B cell (primary cell): Measurements from ENCODE around the gene GGTA1. TPM values are rescaled to one million over a fixed set of nuclear protein-coding genes. Genes with fewer than 3 reads are reported as not detected.

Source experiments
- ATAC-seq: fragments of 200-7000 bp; cut with Tn5 transposase; one replicate; pipeline ENCODE4 v1.10.0; 2021; ENCODE audit warnings: low read depth, mild to moderate bottlenecking, moderate number of reproducible peaks, moderate library complexity
- CTCF ChIA-PET: fragments of 350-600 bp; sonication (Branson Sonifier 250); formaldehyde crosslinking; loops from one replicate; lab custom pipeline; 2021; ENCODE audit warnings: antibody characterized with exemption, inconsistent platforms; lab: Charles Lee
- POLR2A ChIA-PET: fragments of 350-600 bp; sonication (Branson Sonifier 250); formaldehyde crosslinking; loops from one replicate; lab custom pipeline; 2021; ENCODE audit warnings: antibody characterized with exemption; lab: Charles Lee
- DNase-seq: peaks from one replicate; pipeline ENCODE4 v3.0.0; 2013
- H2AFZ ChIP-seq: 2 replicates; pipeline ENCODE4 v1.6.1; 2012; ENCODE audit warnings: mild to moderate bottlenecking, low read depth, low read length; ENCODE audit not compliant: insufficient read depth, poor library complexity, severe bottlenecking
- H3K27ac ChIP-seq, 2 donors: 1 replicate in 1 of 2; 2 replicates in 1 of 2; pipeline ENCODE4 v1.5.1; 2012 to 2013; ENCODE audit warnings: low read length in 2 of 2, mild to moderate bottlenecking in 2 of 2, moderate library complexity in 1 of 2
- H3K27me3 ChIP-seq, 4 experiments: fragments of 200-600 bp in 1 of 4; sonication (generic) in 1 of 4; replicated peaks in 1 of 4; 1 replicate in 2 of 4; 2 replicates in 2 of 4; pipeline versions ENCODE4 v1.6.1 to v1.7.0; 2013 to 2016; ENCODE audit warnings: low read length in 3 of 4, mild to moderate bottlenecking in 2 of 4, mixed read lengths in 1 of 4, moderate library complexity in 1 of 4; ENCODE audit not compliant: insufficient read depth in 4 of 4, control insufficient read depth in 3 of 4; ENCODE audit errors: control extremely low read depth in 1 of 4
- H3K36me3 ChIP-seq, 2 experiments: replicated peaks in 1 of 2; 1 replicate in 1 of 2; 2 replicates in 1 of 2; pipeline versions ENCODE4 v1.6.1 to v1.7.1; 2013; ENCODE audit warnings: low read length in 1 of 2; ENCODE audit not compliant: insufficient read depth in 2 of 2, control insufficient read depth in 1 of 2; ENCODE audit errors: control extremely low read depth in 1 of 2, extremely low read depth in 1 of 2
- H3K4me1 ChIP-seq, 2 donors: fragments of 200-600 bp in 1 of 2; sonication (generic) in 1 of 2; 1 replicate in 1 of 2; 2 replicates in 1 of 2; pipeline versions ENCODE4 v1.5.1 to v1.6.1; 2013 to 2017; ENCODE audit warnings: low read length in 2 of 2; ENCODE audit not compliant: control insufficient read depth in 2 of 2, insufficient read depth in 2 of 2
- H3K4me2 ChIP-seq: replicated peaks from 2 replicates; pipeline ENCODE3; 2012; ENCODE audit warnings: mild to moderate bottlenecking, low read depth, low read length; ENCODE audit not compliant: poor library complexity, severe bottlenecking
- H3K4me3 ChIP-seq, 5 experiments: fragments of 200-600 bp in 1 of 5; sonication (generic) in 1 of 5; 1 replicate in 3 of 5; 2 replicates in 2 of 5; pipeline versions ENCODE4 v1.5.1 to v1.7.0; 2011 to 2016; ENCODE audit warnings: low read length in 4 of 5, mild to moderate bottlenecking in 4 of 5, low read depth in 2 of 5, control low read depth in 1 of 5, moderate library complexity in 1 of 5; ENCODE audit not compliant: insufficient read depth in 1 of 5; ENCODE audit errors: control extremely low read depth in 1 of 5, extremely low read depth in 1 of 5
- H3K79me2 ChIP-seq: fragments of 200-600 bp; sonication (generic); one replicate; pipeline ENCODE4 v1.6.0; 2016; ENCODE audit warnings: low read length; ENCODE audit not compliant: control insufficient read depth, insufficient read depth
- H3K9ac ChIP-seq: fragments of 200-600 bp; sonication (generic); 2 replicates; pipeline ENCODE4 v1.6.1; 2017; ENCODE audit warnings: mild to moderate bottlenecking, low read length, moderate library complexity
- H3K9me3 ChIP-seq, 3 donors: one replicate each; pipeline versions ENCODE4 v1.6.1 to v1.7.1; 2013; ENCODE audit warnings: low read length in 2 of 3; ENCODE audit not compliant: control insufficient read depth in 2 of 3, insufficient read depth in 1 of 3; ENCODE audit errors: control extremely low read depth in 1 of 3
- H4K20me1 ChIP-seq: 2 replicates; pipeline ENCODE4 v1.6.0; 2012; ENCODE audit warnings: mild to moderate bottlenecking, low read length; ENCODE audit not compliant: insufficient read depth, control insufficient read depth, poor library complexity, severe bottlenecking
- H3K27ac Mint-ChIP-seq: one replicate; pipeline ENCODE4 v1.8.0; 2021; ENCODE audit warnings: mixed read lengths
- H3K27me3 Mint-ChIP-seq: one replicate; pipeline ENCODE4 v1.8.0; 2021; ENCODE audit warnings: mixed read lengths
- H3K4me1 Mint-ChIP-seq: one replicate; pipeline ENCODE4 v1.8.0; 2021; ENCODE audit warnings: mixed read lengths
- H3K4me3 Mint-ChIP-seq: one replicate; pipeline ENCODE4 v1.8.0; 2021; ENCODE audit warnings: mixed read lengths
- H3K9me3 Mint-ChIP-seq: one replicate; pipeline ENCODE4 v1.8.0; 2022; ENCODE audit warnings: mixed read lengths; ENCODE audit not compliant: insufficient read depth
- EZH2 ChIP-seq: IDR thresholded peaks from 2 replicates; pipeline ENCODE4 v1.6.1; 2012; ENCODE audit warnings: borderline replicate concordance, low read depth, mild to moderate bottlenecking, moderate library complexity, low read length; ENCODE audit not compliant: insufficient read depth, poor library complexity, severe bottlenecking
- WGBS: methylation state at CpG from one replicate; pipeline ENCODE4 v1.1.5; 2013; ENCODE audit warnings: missing lambda C conversion rate; ENCODE audit not compliant: insufficient coverage; 5-methylcytosine and 5-hydroxymethylcytosine counted together
- intact Hi-C: fragments of 100-400 bp; cut with micrococcal nuclease; formaldehyde crosslinking; loops from one replicate; pipeline ENCODE4 v1.10.0; 2022
- polyA plus RNA-seq: library from polyadenylated mRNA; depleted of rRNA; stranded (reverse); fragments of >200 nt; gene quantifications from 2 replicates; pipeline ENCODE4 v1.2.3, GENCODE V29; 2012
- total RNA-seq, 2 donors: library from RNA; stranded (reverse); fragments of 120-200 nt in 1 of 2; gene quantifications; 1 replicate in 1 of 2; 2 replicates in 1 of 2; pipeline versions ENCODE4 v1.2.3 to v1.2.4, GENCODE V29; 2013 to 2022
- TF ChIP-seq, protein P1 (sequence below): fragments of 200-600 bp; IDR thresholded peaks from one replicate; pipeline ENCODE4 v1.8.0; 2022; ENCODE audit warnings: antibody characterized with exemption, mild to moderate bottlenecking

Gene GGTA1
- total and polyA plus RNA-seq, 2 donors (not counting 1 experiment from before 2014, with no cell fraction given) = not detected

DNA sequence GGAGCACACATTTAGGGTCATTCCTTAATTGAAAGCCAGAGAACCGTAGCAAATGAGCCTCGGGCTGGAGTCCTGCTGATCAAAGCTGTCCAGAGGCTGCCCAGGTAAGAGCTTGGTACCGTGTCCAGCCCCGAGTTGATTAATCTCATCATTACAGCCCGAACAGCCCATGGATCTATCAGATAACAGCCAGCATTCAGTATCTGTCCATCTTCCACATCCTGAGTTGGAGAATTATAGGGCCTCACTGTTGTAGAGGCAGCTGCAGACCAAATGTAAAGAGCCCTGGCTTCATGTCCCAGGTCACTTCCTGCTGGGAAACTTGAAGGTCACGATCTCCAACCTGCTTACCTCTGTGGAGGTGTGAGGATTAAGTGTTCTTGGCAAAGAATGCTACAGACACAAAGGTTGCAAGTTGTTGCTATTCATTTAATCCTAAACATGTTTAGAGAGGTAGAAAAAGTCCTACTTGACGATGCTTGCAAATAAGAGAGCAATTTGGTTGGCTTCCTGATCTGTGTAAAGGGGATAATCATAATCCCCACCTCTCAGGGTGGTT lies 16.1 kb downstream of the GGTA1 start:
- TF ChIP-seq, protein P1, sequence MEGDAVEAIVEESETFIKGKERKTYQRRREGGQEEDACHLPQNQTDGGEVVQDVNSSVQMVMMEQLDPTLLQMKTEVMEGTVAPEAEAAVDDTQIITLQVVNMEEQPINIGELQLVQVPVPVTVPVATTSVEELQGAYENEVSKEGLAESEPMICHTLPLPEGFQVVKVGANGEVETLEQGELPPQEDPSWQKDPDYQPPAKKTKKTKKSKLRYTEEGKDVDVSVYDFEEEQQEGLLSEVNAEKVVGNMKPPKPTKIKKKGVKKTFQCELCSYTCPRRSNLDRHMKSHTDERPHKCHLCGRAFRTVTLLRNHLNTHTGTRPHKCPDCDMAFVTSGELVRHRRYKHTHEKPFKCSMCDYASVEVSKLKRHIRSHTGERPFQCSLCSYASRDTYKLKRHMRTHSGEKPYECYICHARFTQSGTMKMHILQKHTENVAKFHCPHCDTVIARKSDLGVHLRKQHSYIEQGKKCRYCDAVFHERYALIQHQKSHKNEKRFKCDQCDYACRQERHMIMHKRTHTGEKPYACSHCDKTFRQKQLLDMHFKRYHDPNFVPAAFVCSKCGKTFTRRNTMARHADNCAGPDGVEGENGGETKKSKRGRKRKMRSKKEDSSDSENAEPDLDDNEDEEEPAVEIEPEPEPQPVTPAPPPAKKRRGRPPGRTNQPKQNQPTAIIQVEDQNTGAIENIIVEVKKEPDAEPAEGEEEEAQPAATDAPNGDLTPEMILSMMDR = no peak
- TF ChIP-seq EZH2 = no peak
- H3K4me3 ChIP-seq = no peak overlapping the region
- WGBS = 86% methylated on average over 4 of the region's 7 CpGs
- no peaks in the 10 kb centered on the region for H3K27me3 ChIP-seq
- Mint-ChIP-seq H3K27ac (no peak overlapping the region), H3K9me3 (no peaks in the 10 kb centered on the region), H3K27me3 (no peaks in the 10 kb centered on the region), H3K4me3 (no peak overlapping the region), H3K4me1 (peaks cover 40% of the 10 kb centered on the region)
- intact Hi-C loops = no loop called here
- no peak for ATAC-seq
- CTCF ChIA-PET = no interaction called here
- no peak for DNase-seq
- no peaks in the 10 kb centered on the region for H3K36me3 ChIP-seq
- POLR2A ChIA-PET = no interaction called here
- peaks cover 29 to 34% of the 10 kb centered on the region in 2 donors for H3K4me1 ChIP-seq
- no peaks in the 10 kb centered on the region for H3K79me2 ChIP-seq
- H2AFZ ChIP-seq = no peak overlapping the region
- H4K20me1 ChIP-seq = no peaks in the 10 kb centered on the region
- no peak overlapping the region for H3K4me2 ChIP-seq
- H3K27ac ChIP-seq = no peak overlapping the region
- H3K9me3 ChIP-seq = no peaks in the 10 kb centered on the region
- H3K9ac ChIP-seq = no peak overlapping the region

DNA sequence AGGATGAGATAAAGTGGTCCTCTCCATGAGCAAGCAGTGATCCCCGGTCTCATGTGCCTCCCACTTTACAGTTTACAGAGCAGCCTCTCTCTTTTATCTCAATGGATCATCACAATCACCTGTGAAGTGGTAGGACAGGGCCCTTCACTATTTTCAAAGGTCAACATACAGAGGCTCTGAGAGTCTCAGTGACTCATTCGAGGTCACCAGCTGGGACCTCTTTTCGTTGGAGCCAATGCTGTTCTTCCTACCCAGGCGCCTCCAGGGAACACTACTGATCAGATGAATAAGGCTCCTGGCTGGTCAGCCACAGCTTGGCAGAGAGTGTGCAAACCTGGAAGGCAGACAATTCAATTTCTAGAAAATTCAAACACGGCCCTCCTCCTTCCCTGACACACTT lies 16.6 kb downstream of the GGTA1 start:
- WGBS = 94% methylated on average over 4 of the region's 5 CpGs
- H3K27ac Mint-ChIP-seq = no peak overlapping the region

More for the DNA sequence above, 16.6 kb downstream of the GGTA1 start:
- CTCF ChIA-PET = no interaction called here
- intact Hi-C loops = no loop called here
- Mint-ChIP-seq H3K9me3 (no peaks in the 10 kb centered on the region), H3K4me1 (peaks cover 39% of the 10 kb centered on the region), H3K4me3 (no peak overlapping the region), H3K27me3 (no peaks in the 10 kb centered on the region)
- Histone ChIP-seq H3K9ac (no peak overlapping the region), H3K27ac (no peak overlapping the region), H3K4me2 (no peak overlapping the region), H3K79me2 (no peaks in the 10 kb centered on the region), H3K4me1 (peaks cover 29 to 34% of the 10 kb centered on the region in 2 donors), H2AFZ (no peak overlapping the region), H3K27me3 (no peaks in the 10 kb centered on the region), H4K20me1 (no peaks in the 10 kb centered on the region), H3K9me3 (no peaks in the 10 kb centered on the region), H3K4me3 (no peak overlapping the region), H3K36me3 (no peaks in the 10 kb centered on the region)
- POLR2A ChIA-PET = no interaction called here
- TF ChIP-seq, protein P1 = no peak
- TF ChIP-seq EZH2 = no peak
- no peak for ATAC-seq
- DNase-seq = no peak
